Cerebellar nuclear complex (tissue), 1 donor: ENCODE results near the gene GAGE1.
"Not testable (repeated sequence)": the region's sequence is repeated elsewhere in the genome, so short reads cannot be mapped to it uniquely, and the experiment has no call there.

Experiments used
- DNase-seq, 2 experiments: peaks; one replicate each; lab custom pipeline; 2025; lab: John Stamatoyannopoulos, UW

GAGE1 gene

GRCh38 chrX:49598720-49599119 lies at the start of gene GAGE1:
Gene GAGE1, plus strand, starts transcription at chrX:49599020. Its CDS starts 1,155 bp downstream, at chrX:49600175.
- DNase-seq: not testable (repeated sequence)

- not testable (repeated sequence) for DNase-seq
Measured at GRCh38 chrX:49550989-49551388, 47.8 kb upstream of the GAGE1 start, which contains the start of gene GAGE12E. Gene GAGE12E, plus strand, starts transcription at chrX:49551289. Its CDS starts 1,155 bp downstream, at chrX:49552444.

- not testable (repeated sequence) for DNase-seq
Measured at GRCh38 chrX:49560542-49560941, 38.3 kb upstream of the GAGE1 start, which contains the start of gene GAGE12F. Gene GAGE12F, plus strand, starts transcription at chrX:49560842. Its CDS starts 1,155 bp downstream, at chrX:49561997.

GRCh38 chrX:49568728-49569127 lies 30.1 kb upstream of the GAGE1 start:
- DNase-seq: not testable (repeated sequence)

- DNase-seq: not testable (repeated sequence)
Measured at GRCh38 chrX:49569152-49569551, 29.7 kb upstream of the GAGE1 start.

- DNase-seq: not testable (repeated sequence)
Measured at GRCh38 chrX:49570100-49570499, 28.7 kb upstream of the GAGE1 start, which contains the start of gene GAGE12G. Gene GAGE12G, plus strand, starts transcription at chrX:49570400. Its CDS starts 1,155 bp downstream, at chrX:49571555.

- not testable (repeated sequence) for DNase-seq
Measured at GRCh38 chrX:49579649-49580048, 19.2 kb upstream of the GAGE1 start, which contains the start of gene GAGE12H. Gene GAGE12H, plus strand, starts transcription at chrX:49579949. Its CDS starts 1,155 bp downstream, at chrX:49581104.

- not testable (repeated sequence) for DNase-seq
Measured at GRCh38 chrX:49589196-49589595, 9.6 kb upstream of the GAGE1 start, which contains the start of gene GAGE2A. Gene GAGE2A, plus strand, starts transcription at chrX:49589496. Its CDS starts 1,155 bp downstream, at chrX:49590651.

- not testable (repeated sequence) for DNase-seq
Measured at GRCh38 chrX:49589769-49590478, 8.9 kb upstream of the GAGE1 start.

GRCh38 chrX:49590488-49590887 lies 8.3 kb upstream of the GAGE1 start:
- not testable (repeated sequence) for DNase-seq

GRCh38 chrX:49610718-49611310 lies 12.0 kb downstream of the GAGE1 start:
- no peak for DNase-seq

- DNase-seq: no peak
Measured at GRCh38 chrX:49618574-49618973, 19.8 kb downstream of the GAGE1 start.

- DNase-seq: no peak
Measured at GRCh38 chrX:49627086-49627777, 28.4 kb downstream of the GAGE1 start.

- no peak for DNase-seq
Measured at GRCh38 chrX:49644991-49645637, 46.3 kb downstream of the GAGE1 start.

- DNase-seq: no peak
Measured at GRCh38 chrX:49656533-49656932, 57.7 kb downstream of the GAGE1 start.
